Common myeloid progenitor, CD34-positive (primary cell): ENCODE measurements around the gene SNX15.
A peak's percentile ranks its signal among the peaks of the same experiment; 100 is the strongest.

Experiments used
- CTCF ChIA-PET: fragments of 350-600 bp; sonication (Branson Sonifier 250); formaldehyde crosslinking; loops from one replicate; lab custom pipeline; 2021; ENCODE audit warnings: antibody characterized with exemption; lab: Charles Lee
- POLR2A ChIA-PET: fragments of 350-600 bp; sonication (Branson Sonifier 250); formaldehyde crosslinking; loops from one replicate; lab custom pipeline; 2021; ENCODE audit warnings: antibody characterized with exemption; lab: Charles Lee
- DNase-seq, 3 donors: peaks; one replicate each; pipeline versions ENCODE4 v3.0.0 to v3.0.0-alpha.2; 2013
- H3K27ac ChIP-seq, 2 experiments: 1 replicate in 1 of 2; 2 replicates in 1 of 2; pipeline ENCODE4 v1.7.0; 2013; ENCODE audit warnings: inconsistent platforms in 2 of 2, low read length in 2 of 2, mild to moderate bottlenecking in 2 of 2, low read depth in 1 of 2, moderate library complexity in 1 of 2; ENCODE audit not compliant: severe bottlenecking in 2 of 2, insufficient read depth in 1 of 2, poor library complexity in 1 of 2
- H3K27me3 ChIP-seq, 5 experiments: replicated peaks in 2 of 5; 1 replicate in 3 of 5; 2 replicates in 2 of 5; pipeline versions ENCODE4 v1.6.1 to v1.7.0; 2013; ENCODE audit warnings: low read length in 4 of 5, mild to moderate bottlenecking in 2 of 5, moderate library complexity in 2 of 5, inconsistent platforms in 1 of 5; ENCODE audit not compliant: insufficient read depth in 5 of 5, control insufficient read depth in 4 of 5
- H3K36me3 ChIP-seq, 4 experiments: 1 replicate in 2 of 4; 2 replicates in 2 of 4; pipeline versions ENCODE4 v1.6.1 to v1.7.0; 2013; ENCODE audit warnings: low read length in 3 of 4, control low read depth in 1 of 4, mild to moderate bottlenecking in 1 of 4; ENCODE audit not compliant: control insufficient read depth in 4 of 4, insufficient read depth in 4 of 4
- H3K4me1 ChIP-seq, 4 experiments: 1 replicate in 3 of 4; 2 replicates in 1 of 4; pipeline versions ENCODE4 v1.6.1 to v1.7.1; 2013; ENCODE audit warnings: low read length in 3 of 4, mild to moderate bottlenecking in 3 of 4, control low read depth in 1 of 4, inconsistent platforms in 1 of 4, moderate library complexity in 1 of 4; ENCODE audit not compliant: control insufficient read depth in 4 of 4, insufficient read depth in 4 of 4; ENCODE audit errors: control extremely low read depth in 1 of 4
- H3K4me3 ChIP-seq, 7 experiments: 1 replicate in 4 of 7; 2 replicates in 3 of 7; pipeline versions ENCODE4 v1.5.1 to v1.7.0; 2013; ENCODE audit warnings: mild to moderate bottlenecking in 7 of 7, low read length in 6 of 7, moderate library complexity in 6 of 7, inconsistent platforms in 2 of 7, low read depth in 2 of 7, control low read depth in 1 of 7; ENCODE audit not compliant: insufficient read depth in 4 of 7, control insufficient read depth in 1 of 7; ENCODE audit errors: extremely low read depth in 1 of 7
- H3K9me3 ChIP-seq, 5 experiments: 1 replicate in 4 of 5; 2 replicates in 1 of 5; pipeline versions ENCODE4 v1.6.1 to v1.7.1; 2013; ENCODE audit warnings: low read length in 4 of 5, mild to moderate bottlenecking in 2 of 5, inconsistent platforms in 1 of 5, low read depth in 1 of 5, moderate library complexity in 1 of 5; ENCODE audit not compliant: control insufficient read depth in 4 of 5, insufficient read depth in 2 of 5; ENCODE audit errors: control extremely low read depth in 1 of 5
- WGBS: methylation state at CpG from one replicate; pipeline ENCODE4 v1.1.5; 2013; ENCODE audit not compliant: insufficient coverage; 5-methylcytosine and 5-hydroxymethylcytosine counted together

SNX15 gene

DNA sequence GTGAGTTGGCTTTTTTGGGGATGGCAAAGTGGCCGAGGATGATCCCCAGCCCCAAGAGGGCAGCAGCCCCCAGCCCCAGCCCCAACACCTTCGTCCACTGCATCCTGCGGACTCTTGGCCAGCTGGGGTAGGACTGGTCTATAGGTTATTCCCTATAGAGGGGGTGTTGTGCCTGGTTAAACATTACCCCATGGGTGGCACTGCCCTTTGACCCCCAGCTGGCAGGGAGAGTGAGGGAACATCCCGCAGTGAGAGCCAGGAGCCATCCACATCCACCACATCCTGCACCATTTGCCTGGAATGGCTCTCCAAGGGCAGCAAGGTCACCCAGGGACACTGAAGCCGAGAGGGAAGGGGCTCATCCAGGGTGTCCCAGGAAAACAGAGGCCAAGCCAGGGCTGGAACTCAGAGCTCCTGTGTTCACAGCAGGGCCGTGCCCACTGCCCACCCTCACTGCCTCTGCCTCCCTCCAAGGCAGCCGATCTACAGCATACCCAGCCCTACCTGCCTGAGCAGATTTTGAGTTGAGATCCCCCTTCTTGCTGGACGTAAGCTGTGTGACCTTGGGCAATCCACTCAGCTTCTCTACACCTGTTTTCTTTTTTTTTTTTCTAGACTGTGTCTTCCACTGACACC is 31.3 kb downstream of the SNX15 start, which contains the start of gene NAALADL1:
Gene NAALADL1, minus strand, starts transcription at position 135 of the 636 bp plus-strand sequence. Its CDS starts 32 bp downstream, at position 103.
- Histone ChIP-seq H3K4me1 (peaks cover 0 to 19% (median 12%) of the 10 kb centered on the region in 4 experiments), H3K27ac (no peak within 1 kb of the TSS), H3K27me3 (no peaks in the 10 kb centered on the region), H3K4me3 (no peak within 1 kb of the TSS), H3K36me3 (no peaks in the 10 kb centered on the region), H3K9me3 (no peaks in the 10 kb centered on the region)
- DNase-seq, result no peak
- 95% methylated on average over 5 of the region's 8 CpGs for WGBS
- ChIA-PET CTCF (interaction anchor here (0.8 to 1.9 kb wide), 6 partner anchors 10 to 171 kb away, joined by 3 to 7 read pairs (median 4); partner anchors contain the start of gene SAC3D1), POLR2A (no interaction called here)

DNA sequence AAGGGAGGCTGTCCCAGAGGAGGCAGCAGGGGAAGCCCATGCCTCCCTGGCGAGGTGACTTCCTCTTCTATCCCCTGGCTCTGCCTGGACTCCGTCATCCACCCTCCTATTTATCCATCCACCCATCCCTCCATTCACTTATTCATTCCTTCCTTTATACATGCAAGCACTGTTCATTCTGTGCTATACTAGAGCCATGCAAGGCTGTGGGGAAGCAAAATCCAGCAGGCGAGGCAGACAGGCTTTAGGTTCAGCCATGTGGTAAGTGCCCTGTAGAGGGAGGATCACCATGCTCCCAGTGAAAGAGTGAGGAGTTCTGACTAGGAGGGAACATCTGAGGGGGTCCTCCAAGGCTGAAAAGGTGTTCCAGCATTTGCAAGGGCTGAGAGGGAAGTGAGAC is 32.3 kb downstream of the SNX15 start:
- WGBS, result 83% methylated on average over 2 of the region's 3 CpGs
- CTCF ChIA-PET, result interaction anchor here (1.1 to 1.8 kb wide), 2 partner anchors 15 to 18 kb away, joined by 6 to 7 read pairs; partner anchors contain the start of gene SAC3D1

DNA sequence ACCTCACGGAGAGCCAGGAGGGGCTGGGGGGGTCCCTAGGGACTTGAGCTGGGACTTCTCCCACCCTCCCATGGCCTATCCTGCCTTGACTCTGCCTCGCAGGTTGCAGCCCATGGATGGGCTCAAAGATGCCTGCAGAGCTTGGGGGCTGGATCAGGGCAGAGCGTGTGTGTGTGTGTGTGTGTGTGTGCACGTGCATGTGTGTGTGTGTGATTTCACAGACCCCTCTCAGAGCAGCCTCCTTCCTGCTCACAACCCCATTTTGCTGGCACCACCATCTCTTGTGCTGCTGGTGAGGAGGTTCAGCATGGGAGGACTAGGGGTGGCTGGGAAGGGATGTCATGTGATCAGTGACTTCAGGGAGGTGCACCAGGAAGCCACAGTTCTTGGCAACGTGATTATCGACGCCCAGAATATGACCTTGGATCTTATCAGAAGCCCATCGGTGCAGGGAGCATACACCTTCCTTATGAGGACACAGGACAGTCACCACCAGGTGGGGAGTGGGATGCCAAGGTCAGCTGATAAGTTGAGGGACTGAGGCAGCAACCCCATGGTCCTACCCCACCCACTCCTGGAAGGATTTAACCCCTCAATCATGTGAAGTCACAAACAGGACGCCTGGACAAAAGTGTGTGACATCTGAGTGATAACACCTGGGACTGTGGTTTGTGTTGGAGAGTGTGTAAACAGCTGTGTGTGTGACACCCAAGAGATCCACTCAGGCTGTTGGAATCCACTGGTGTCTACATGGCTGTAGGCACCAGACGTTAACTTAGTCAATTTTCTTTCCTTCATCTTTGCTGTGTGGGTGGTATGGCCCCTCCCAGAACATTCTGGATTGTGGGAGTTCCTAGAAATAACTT is 33.0 kb downstream of the SNX15 start:
- ChIA-PET CTCF (no interaction called here), POLR2A (no interaction called here)
- 92% methylated on average over 3 of the region's 10 CpGs for WGBS
- H3K27ac ChIP-seq, result no peak overlapping the region
- no peak for DNase-seq
- no peaks in the 10 kb centered on the region for H3K27me3 ChIP-seq
- H3K9me3 ChIP-seq, result no peaks in the 10 kb centered on the region
- no peaks in the 10 kb centered on the region for H3K36me3 ChIP-seq
- peaks cover 0 to 5% (median 0%) of the 10 kb centered on the region in 4 experiments for H3K4me1 ChIP-seq
- no peak overlapping the region for H3K4me3 ChIP-seq

More for the DNA sequence above, 32.3 kb downstream of the SNX15 start:
- Histone ChIP-seq H3K36me3 (no peaks in the 10 kb centered on the region), H3K4me1 (peaks cover 0 to 9% (median 2%) of the 10 kb centered on the region in 4 experiments), H3K9me3 (no peaks in the 10 kb centered on the region), H3K27me3 (no peaks in the 10 kb centered on the region), H3K4me3 (no peak overlapping the region), H3K27ac (no peak overlapping the region)
- DNase-seq, result no peak
- POLR2A ChIA-PET, result no interaction called here

DNA sequence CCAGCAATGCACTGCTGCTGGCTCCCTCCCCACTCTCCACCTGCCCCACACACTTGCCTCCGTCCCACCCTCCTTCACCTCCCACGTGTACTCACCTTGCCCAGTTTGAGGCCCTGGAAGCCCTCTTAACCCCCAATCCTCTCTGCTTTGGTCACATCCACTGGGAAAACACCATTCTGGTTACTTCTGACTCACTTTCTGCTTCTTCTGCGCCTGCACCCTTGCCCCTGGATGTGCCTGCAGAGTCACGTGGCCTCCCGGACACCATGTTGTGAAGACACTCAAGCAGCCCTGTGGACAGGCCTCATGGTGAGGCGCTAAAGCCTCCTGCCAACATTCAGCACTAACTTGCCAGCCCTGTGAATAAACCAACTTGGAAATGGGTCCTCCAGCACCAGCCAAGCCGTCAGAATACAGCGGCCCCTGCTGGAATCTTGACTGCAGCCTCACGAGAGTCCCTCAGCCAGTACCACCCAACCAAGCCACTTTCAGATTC is 33.7 kb downstream of the SNX15 start:
- DNase-seq, result peak in 2 of 3 donors; percentile 28 to 35
- POLR2A ChIA-PET, result interaction anchor here (0.6 kb wide), 1 partner anchor 1108 kb away, joined by 3 read pairs; no protein-coding TSS in a partner anchor
- Histone ChIP-seq H3K9me3 (no peaks in the 10 kb centered on the region), H3K27me3 (no peaks in the 10 kb centered on the region), H3K27ac (no peak overlapping the region), H3K4me1 (peaks cover 0 to 5% (median 0%) of the 10 kb centered on the region in 4 experiments), H3K36me3 (no peaks in the 10 kb centered on the region), H3K4me3 (no peak overlapping the region)
- CTCF ChIA-PET, result no interaction called here
- 96% methylated on average over 6 of the region's 9 CpGs for WGBS

DNA sequence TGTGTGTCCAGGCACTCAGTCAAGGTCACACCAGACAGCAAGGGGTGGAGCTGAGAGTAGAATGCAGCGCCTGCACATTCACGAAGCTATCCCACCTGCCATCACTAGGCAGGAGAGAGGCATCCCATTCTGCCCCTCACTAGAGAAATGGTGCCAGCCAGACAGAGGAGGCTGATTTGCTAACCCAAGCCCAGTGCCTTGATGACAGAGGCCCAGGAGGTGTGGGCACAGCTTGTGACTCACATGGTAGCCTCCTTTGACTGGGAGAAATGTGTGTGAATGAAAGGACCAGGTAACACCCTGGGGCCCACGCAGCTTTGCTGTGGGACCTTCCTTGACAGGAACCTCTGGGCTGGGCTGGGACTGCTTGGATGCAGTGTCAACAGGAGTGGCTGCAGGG is 36.3 kb downstream of the SNX15 start:
- Histone ChIP-seq H3K36me3 (no peaks in the 10 kb centered on the region), H3K4me1 (peaks cover 0 to 5% (median 0%) of the 10 kb centered on the region in 4 experiments), H3K4me3 (no peak overlapping the region), H3K27me3 (no peaks in the 10 kb centered on the region), H3K9me3 (no peaks in the 10 kb centered on the region), H3K27ac (no peak overlapping the region)
- CTCF ChIA-PET, result interaction anchor here (0.7 to 1.5 kb wide), 3 partner anchors 37 to 49 kb away, joined by 3 to 4 read pairs (median 4); partner anchors contain the start of genes ARL2 and TM7SF2
- POLR2A ChIA-PET, result interaction anchor here (1.3 kb wide), 1 partner anchor 12 kb away, joined by 4 read pairs; no protein-coding TSS in a partner anchor
- WGBS, result 100% methylated on average over 3 of the region's 3 CpGs
- DNase-seq, result no peak

DNA sequence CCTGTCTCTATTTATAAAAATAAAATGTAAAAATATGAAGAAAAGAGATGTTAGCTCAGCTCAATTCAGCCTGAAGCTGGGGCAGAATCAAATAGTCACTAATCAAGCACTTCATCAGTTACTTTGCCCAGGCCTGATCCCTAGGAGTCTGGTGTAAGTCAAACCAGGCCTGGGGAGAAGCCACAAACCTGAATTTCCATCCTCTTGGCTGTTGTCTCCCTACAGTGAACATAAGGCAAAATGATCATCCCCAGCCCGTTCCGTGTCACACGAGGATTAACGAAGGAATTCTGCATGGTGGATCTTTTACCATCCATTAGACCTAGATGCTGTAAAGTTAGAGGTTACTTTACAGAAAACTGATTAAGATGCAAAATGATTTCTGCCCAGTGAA is 37.6 kb downstream of the SNX15 start:
- WGBS, result 100% methylated on average over 2 of the region's 4 CpGs
- Histone ChIP-seq H3K27ac (no peak overlapping the region), H3K27me3 (no peaks in the 10 kb centered on the region), H3K4me1 (peaks cover 0 to 5% (median 0%) of the 10 kb centered on the region in 4 experiments), H3K4me3 (no peak overlapping the region), H3K9me3 (no peaks in the 10 kb centered on the region), H3K36me3 (no peaks in the 10 kb centered on the region)
- no peak for DNase-seq
- POLR2A ChIA-PET, result interaction anchor here (0.6 to 1.3 kb wide), 2 partner anchors 11 to 103 kb away, joined by 4 to 5 read pairs; no protein-coding TSS in a partner anchor
- CTCF ChIA-PET, result interaction anchor here (0.6 to 2.9 kb wide), 2 partner anchors 13 to 142 kb away, joined by 3 to 7 read pairs; no protein-coding TSS in a partner anchor
